B cell (primary cell): ENCODE measurements around the gene PTPRT. TPM values are rescaled to one million over a fixed set of nuclear protein-coding genes. Genes with fewer than 3 reads are reported as not detected.

Experiments
- ATAC-seq: fragments of 200-7000 bp; cut with Tn5 transposase; one replicate; pipeline ENCODE4 v1.10.0; 2021; ENCODE audit warnings: low read depth, mild to moderate bottlenecking, moderate number of reproducible peaks, moderate library complexity
- CTCF ChIA-PET: fragments of 350-600 bp; sonication (Branson Sonifier 250); formaldehyde crosslinking; loops from one replicate; lab custom pipeline; 2021; ENCODE audit warnings: antibody characterized with exemption, inconsistent platforms; lab: Charles Lee
- POLR2A ChIA-PET: fragments of 350-600 bp; sonication (Branson Sonifier 250); formaldehyde crosslinking; loops from one replicate; lab custom pipeline; 2021; ENCODE audit warnings: antibody characterized with exemption; lab: Charles Lee
- DNase-seq: peaks from one replicate; pipeline ENCODE4 v3.0.0; 2013
- H2AFZ ChIP-seq: 2 replicates; pipeline ENCODE4 v1.6.1; 2012; ENCODE audit warnings: mild to moderate bottlenecking, low read depth, low read length; ENCODE audit not compliant: insufficient read depth, poor library complexity, severe bottlenecking
- H3K27ac ChIP-seq, 2 donors: 1 replicate in 1 of 2; 2 replicates in 1 of 2; pipeline ENCODE4 v1.5.1; 2012 to 2013; ENCODE audit warnings: low read length in 2 of 2, mild to moderate bottlenecking in 2 of 2, moderate library complexity in 1 of 2
- H3K27me3 ChIP-seq, 4 experiments: fragments of 200-600 bp in 1 of 4; sonication (generic) in 1 of 4; replicated peaks in 1 of 4; 1 replicate in 2 of 4; 2 replicates in 2 of 4; pipeline versions ENCODE4 v1.6.1 to v1.7.0; 2013 to 2016; ENCODE audit warnings: low read length in 3 of 4, mild to moderate bottlenecking in 2 of 4, mixed read lengths in 1 of 4, moderate library complexity in 1 of 4; ENCODE audit not compliant: insufficient read depth in 4 of 4, control insufficient read depth in 3 of 4; ENCODE audit errors: control extremely low read depth in 1 of 4
- H3K36me3 ChIP-seq, 2 experiments: replicated peaks in 1 of 2; 1 replicate in 1 of 2; 2 replicates in 1 of 2; pipeline versions ENCODE4 v1.6.1 to v1.7.1; 2013; ENCODE audit warnings: low read length in 1 of 2; ENCODE audit not compliant: insufficient read depth in 2 of 2, control insufficient read depth in 1 of 2; ENCODE audit errors: control extremely low read depth in 1 of 2, extremely low read depth in 1 of 2
- H3K4me1 ChIP-seq, 2 donors: fragments of 200-600 bp in 1 of 2; sonication (generic) in 1 of 2; 1 replicate in 1 of 2; 2 replicates in 1 of 2; pipeline versions ENCODE4 v1.5.1 to v1.6.1; 2013 to 2017; ENCODE audit warnings: low read length in 2 of 2; ENCODE audit not compliant: control insufficient read depth in 2 of 2, insufficient read depth in 2 of 2
- H3K4me2 ChIP-seq: replicated peaks from 2 replicates; pipeline ENCODE3; 2012; ENCODE audit warnings: mild to moderate bottlenecking, low read depth, low read length; ENCODE audit not compliant: poor library complexity, severe bottlenecking
- H3K4me3 ChIP-seq, 5 experiments: fragments of 200-600 bp in 1 of 5; sonication (generic) in 1 of 5; 1 replicate in 3 of 5; 2 replicates in 2 of 5; pipeline versions ENCODE4 v1.5.1 to v1.7.0; 2011 to 2016; ENCODE audit warnings: low read length in 4 of 5, mild to moderate bottlenecking in 4 of 5, low read depth in 2 of 5, control low read depth in 1 of 5, moderate library complexity in 1 of 5; ENCODE audit not compliant: insufficient read depth in 1 of 5; ENCODE audit errors: control extremely low read depth in 1 of 5, extremely low read depth in 1 of 5
- H3K79me2 ChIP-seq: fragments of 200-600 bp; sonication (generic); one replicate; pipeline ENCODE4 v1.6.0; 2016; ENCODE audit warnings: low read length; ENCODE audit not compliant: control insufficient read depth, insufficient read depth
- H3K9ac ChIP-seq: fragments of 200-600 bp; sonication (generic); 2 replicates; pipeline ENCODE4 v1.6.1; 2017; ENCODE audit warnings: mild to moderate bottlenecking, low read length, moderate library complexity
- H3K9me3 ChIP-seq, 3 donors: one replicate each; pipeline versions ENCODE4 v1.6.1 to v1.7.1; 2013; ENCODE audit warnings: low read length in 2 of 3; ENCODE audit not compliant: control insufficient read depth in 2 of 3, insufficient read depth in 1 of 3; ENCODE audit errors: control extremely low read depth in 1 of 3
- H4K20me1 ChIP-seq: 2 replicates; pipeline ENCODE4 v1.6.0; 2012; ENCODE audit warnings: mild to moderate bottlenecking, low read length; ENCODE audit not compliant: insufficient read depth, control insufficient read depth, poor library complexity, severe bottlenecking
- H3K27ac Mint-ChIP-seq: one replicate; pipeline ENCODE4 v1.8.0; 2021; ENCODE audit warnings: mixed read lengths
- H3K27me3 Mint-ChIP-seq: one replicate; pipeline ENCODE4 v1.8.0; 2021; ENCODE audit warnings: mixed read lengths
- H3K4me1 Mint-ChIP-seq: one replicate; pipeline ENCODE4 v1.8.0; 2021; ENCODE audit warnings: mixed read lengths
- H3K4me3 Mint-ChIP-seq: one replicate; pipeline ENCODE4 v1.8.0; 2021; ENCODE audit warnings: mixed read lengths
- H3K9me3 Mint-ChIP-seq: one replicate; pipeline ENCODE4 v1.8.0; 2022; ENCODE audit warnings: mixed read lengths; ENCODE audit not compliant: insufficient read depth
- CTCF ChIP-seq: fragments of 200-600 bp; IDR thresholded peaks from one replicate; pipeline ENCODE4 v1.8.0; 2022; ENCODE audit warnings: antibody characterized with exemption, mild to moderate bottlenecking
- EZH2 ChIP-seq: IDR thresholded peaks from 2 replicates; pipeline ENCODE4 v1.6.1; 2012; ENCODE audit warnings: borderline replicate concordance, low read depth, mild to moderate bottlenecking, moderate library complexity, low read length; ENCODE audit not compliant: insufficient read depth, poor library complexity, severe bottlenecking
- WGBS: methylation state at CpG from one replicate; pipeline ENCODE4 v1.1.5; 2013; ENCODE audit warnings: missing lambda C conversion rate; ENCODE audit not compliant: insufficient coverage; 5-methylcytosine and 5-hydroxymethylcytosine counted together
- intact Hi-C: fragments of 100-400 bp; cut with micrococcal nuclease; formaldehyde crosslinking; loops from one replicate; pipeline ENCODE4 v1.10.0; 2022
- polyA plus RNA-seq: library from polyadenylated mRNA; depleted of rRNA; stranded (reverse); fragments of >200 nt; gene quantifications from 2 replicates; pipeline ENCODE4 v1.2.3, GENCODE V29; 2012
- total RNA-seq, 2 donors: library from RNA; stranded (reverse); fragments of 120-200 nt in 1 of 2; gene quantifications; 1 replicate in 1 of 2; 2 replicates in 1 of 2; pipeline versions ENCODE4 v1.2.3 to v1.2.4, GENCODE V29; 2013 to 2022

Gene PTPRT
- total and polyA plus RNA-seq, 2 donors (not counting 1 experiment from before 2014, with no cell fraction given), result not detected

- intact Hi-C loops, result no loop called here
- WGBS, result 67% methylated on average over 4 of the region's 9 CpGs
- DNase-seq (no peak), ATAC-seq (no peak)
- H3K4me3 ChIP-seq, result no peak overlapping the region
- no peaks in the 10 kb centered on the region for H3K36me3 ChIP-seq
- H3K9me3 Mint-ChIP-seq, result peaks cover 6% of the 10 kb centered on the region
- H3K4me1 ChIP-seq, result no peaks in the 10 kb centered on the region
- H3K4me3 Mint-ChIP-seq, result no peak overlapping the region
- H3K27ac ChIP-seq, result no peak overlapping the region
- H3K79me2 ChIP-seq, result no peaks in the 10 kb centered on the region
- H3K27me3 Mint-ChIP-seq, result no peaks in the 10 kb centered on the region
- H3K27ac Mint-ChIP-seq, result no peak overlapping the region
- no peak for TF ChIP-seq EZH2
- TF ChIP-seq CTCF, result no peak
- H3K4me1 Mint-ChIP-seq, result no peaks in the 10 kb centered on the region
- H4K20me1 ChIP-seq, result no peaks in the 10 kb centered on the region
- no peaks in the 10 kb centered on the region for H3K27me3 ChIP-seq
- peaks cover 0 to 9% (median 0%) of the 10 kb centered on the region in 3 donors for H3K9me3 ChIP-seq
- H3K9ac ChIP-seq, result no peak overlapping the region
- CTCF ChIA-PET, result no interaction called here
- no peak overlapping the region for H2AFZ ChIP-seq
- POLR2A ChIA-PET, result no interaction called here
- H3K4me2 ChIP-seq, result no peak overlapping the region
Measured at GRCh38 chr20:43159994-43160393, 29.7 kb downstream of the PTPRT start.

- ChIA-PET CTCF (no interaction called here), POLR2A (no interaction called here)
- H3K4me1 Mint-ChIP-seq, result no peaks in the 10 kb centered on the region
- Histone ChIP-seq H3K9me3 (peaks cover 0 to 6% (median 0%) of the 10 kb centered on the region in 3 donors), H3K9ac (no peak overlapping the region), H2AFZ (no peak overlapping the region), H3K79me2 (no peaks in the 10 kb centered on the region), H3K27me3 (no peaks in the 10 kb centered on the region), H3K27ac (no peak overlapping the region), H3K36me3 (no peaks in the 10 kb centered on the region), H4K20me1 (no peaks in the 10 kb centered on the region), H3K4me3 (no peak overlapping the region), H3K4me1 (no peaks in the 10 kb centered on the region), H3K4me2 (no peak overlapping the region)
- WGBS, result 90% methylated on average over 2 of the region's 4 CpGs
- H3K27me3 Mint-ChIP-seq, result peaks cover 3% of the 10 kb centered on the region
- no peak overlapping the region for H3K4me3 Mint-ChIP-seq
- H3K9me3 Mint-ChIP-seq, result peaks cover 4% of the 10 kb centered on the region
- intact Hi-C loops, result no loop called here
- TF ChIP-seq EZH2, result no peak
- no peak for TF ChIP-seq CTCF
- DNase-seq (no peak), ATAC-seq (no peak)
- H3K27ac Mint-ChIP-seq, result no peak overlapping the region
Measured at GRCh38 chr20:43155366-43156100, 34.2 kb downstream of the PTPRT start.
